ENCODE measurements around the gene FBXL16. TPM values are rescaled to one million over a fixed set of nuclear protein-coding genes. Genes with fewer than 3 reads are reported as not detected.

Gene FBXL16
- total and polyA plus RNA-seq, 9 of the 15 experiments (the other 6 are each of a cell fraction or from before 2014, with no cell fraction given) = 0.21 to 8.2 (median 1.7) TPM

GRCh38 chr16:678858-679813 is 26.5 kb downstream of the FBXL16 start (continued):
- TF ChIP-seq PHF8 (IDR thresholded peaks at IDR 0.05; ENCODE audit: borderline replicate concordance, low read length) (peak; percentile 72; the same call in 1 of the 2 replicates), ZNF324 (CRISPR knock-in tag; IDR thresholded peaks at IDR 0.05) (no peak), ZBTB7A (IDR thresholded peaks at IDR 0.05; ENCODE audit: borderline replicate concordance, control insufficient read depth, low read depth, low read length) (peak; percentile 80; the same call in 1 of the 2 replicates), SAFB (IDR thresholded peaks at IDR 0.05; ENCODE audit: borderline replicate concordance, low read depth, low read length) (peak; percentile 64; the same call in 1 of the 2 replicates), ZNF77 (CRISPR knock-in tag; IDR thresholded peaks at IDR 0.05) (no peak), HDAC2 (IDR thresholded peaks at IDR 0.05) (peak; percentile 11; the same call in 1 of the 2 replicates), ZKSCAN3 (CRISPR knock-in tag; IDR thresholded peaks at IDR 0.05) (no peak), NCOA6 (IDR thresholded peaks at IDR 0.05) (no peak), RAD51 (IDR thresholded peaks at IDR 0.05; ENCODE audit: borderline replicate concordance, low read depth) (peak; percentile 26; the same call in 1 of the 2 replicates), NR2F6 (CRISPR knock-in tag; IDR thresholded peaks at IDR 0.05) (no peak), ZNF431 (CRISPR knock-in tag; IDR thresholded peaks at IDR 0.05) (no peak), HEY1 (CRISPR knock-in tag; IDR thresholded peaks at IDR 0.05; ENCODE audit: borderline replicate concordance) (no peak)
- TF ChIP-seq, protein P1, sequence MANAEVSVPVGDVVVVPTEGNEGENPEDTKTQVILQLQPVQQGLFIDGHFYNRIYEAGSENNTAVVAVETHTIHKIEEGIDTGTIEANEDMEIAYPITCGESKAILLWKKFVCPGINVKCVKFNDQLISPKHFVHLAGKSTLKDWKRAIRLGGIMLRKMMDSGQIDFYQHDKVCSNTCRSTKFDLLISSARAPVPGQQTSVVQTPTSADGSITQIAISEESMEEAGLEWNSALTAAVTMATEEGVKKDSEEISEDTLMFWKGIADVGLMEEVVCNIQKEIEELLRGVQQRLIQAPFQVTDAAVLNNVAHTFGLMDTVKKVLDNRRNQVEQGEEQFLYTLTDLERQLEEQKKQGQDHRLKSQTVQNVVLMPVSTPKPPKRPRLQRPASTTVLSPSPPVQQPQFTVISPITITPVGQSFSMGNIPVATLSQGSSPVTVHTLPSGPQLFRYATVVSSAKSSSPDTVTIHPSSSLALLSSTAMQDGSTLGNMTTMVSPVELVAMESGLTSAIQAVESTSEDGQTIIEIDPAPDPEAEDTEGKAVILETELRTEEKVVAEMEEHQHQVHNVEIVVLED (CRISPR knock-in tag; IDR thresholded peaks at IDR 0.05) = no peak
- TF ChIP-seq, protein P2, sequence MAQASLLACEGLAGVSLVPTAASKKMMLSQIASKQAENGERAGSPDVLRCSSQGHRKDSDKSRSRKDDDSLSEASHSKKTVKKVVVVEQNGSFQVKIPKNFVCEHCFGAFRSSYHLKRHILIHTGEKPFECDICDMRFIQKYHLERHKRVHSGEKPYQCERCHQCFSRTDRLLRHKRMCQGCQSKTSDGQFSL (CRISPR knock-in tag; IDR thresholded peaks at IDR 0.05) = no peak
- TF ChIP-seq, protein P2 (tag; IDR thresholded peaks at IDR 0.05) = no peak
- TF ChIP-seq, protein P3, sequence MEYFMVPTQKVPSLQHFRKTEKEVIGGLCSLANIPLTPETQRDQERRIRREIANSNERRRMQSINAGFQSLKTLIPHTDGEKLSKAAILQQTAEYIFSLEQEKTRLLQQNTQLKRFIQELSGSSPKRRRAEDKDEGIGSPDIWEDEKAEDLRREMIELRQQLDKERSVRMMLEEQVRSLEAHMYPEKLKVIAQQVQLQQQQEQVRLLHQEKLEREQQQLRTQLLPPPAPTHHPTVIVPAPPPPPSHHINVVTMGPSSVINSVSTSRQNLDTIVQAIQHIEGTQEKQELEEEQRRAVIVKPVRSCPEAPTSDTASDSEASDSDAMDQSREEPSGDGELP (CRISPR knock-in tag; IDR thresholded peaks at IDR 0.05; ENCODE audit: borderline replicate concordance) = peak; percentile 9; the same call in 1 of the 2 replicates

Data from K562 (cell line).